Astrocyte (in vitro differentiated cells and primary cell): ENCODE measurements around the gene SNUPN. TPM values are rescaled to one million over a fixed set of nuclear protein-coding genes. Genes with fewer than 3 reads are reported as not detected.

ENCODE experiments used
- DNase-seq: peaks from one replicate; pipeline ENCODE4 v3.0.0-alpha.2; 2010; ENCODE audit warnings: low read depth
- FAIRE-seq: peaks from 2 replicates; lab custom pipeline; 2011; peaks lifted over from hg19 to GRCh38; lab: Jason Lieb, UNC
- H2AFZ ChIP-seq: 2 replicates; pipeline ENCODE4 v1.6.0; 2012; ENCODE audit warnings: low read depth, low read length, inconsistent platforms
- H3K27ac ChIP-seq: 2 replicates; pipeline ENCODE4 v1.5.1; 2011; ENCODE audit warnings: low read depth, low read length, inconsistent platforms
- H3K27me3 ChIP-seq: 2 replicates; pipeline ENCODE4 v1.6.0; 2011; ENCODE audit warnings: low read length, inconsistent platforms; ENCODE audit not compliant: insufficient read depth
- H3K36me3 ChIP-seq: 2 replicates; pipeline ENCODE4 v1.5.1; 2011; ENCODE audit warnings: low read length, inconsistent platforms; ENCODE audit not compliant: insufficient read depth
- H3K4me1 ChIP-seq: 2 replicates; pipeline ENCODE4 v1.5.1; 2011; ENCODE audit warnings: low read length, inconsistent platforms; ENCODE audit not compliant: insufficient read depth
- H3K4me2 ChIP-seq: 2 replicates; pipeline ENCODE4 v1.6.0; 2012; ENCODE audit warnings: low read length, inconsistent platforms
- H3K4me3 ChIP-seq: 2 replicates; pipeline ENCODE4 v1.5.1; 2011; ENCODE audit warnings: low read depth, mild to moderate bottlenecking, low read length, inconsistent platforms; ENCODE audit not compliant: insufficient read depth
- H3K79me2 ChIP-seq: 2 replicates; pipeline ENCODE4 v1.6.0; 2012; ENCODE audit warnings: mild to moderate bottlenecking, low read length, inconsistent platforms; ENCODE audit not compliant: insufficient read depth
- H3K9ac ChIP-seq: 2 replicates; pipeline ENCODE4 v1.6.0; 2012; ENCODE audit warnings: mild to moderate bottlenecking, low read length, inconsistent platforms
- H3K9me3 ChIP-seq: 2 replicates; pipeline ENCODE4 v1.5.1; 2012; ENCODE audit warnings: low read depth, mild to moderate bottlenecking, low read length, inconsistent platforms; ENCODE audit not compliant: insufficient read depth
- H4K20me1 ChIP-seq: 2 replicates; pipeline ENCODE4 v1.6.0; 2012; ENCODE audit warnings: low read length, inconsistent platforms; ENCODE audit not compliant: insufficient read depth
- H3K27ac Mint-ChIP-seq: one replicate; pipeline ENCODE4 v1.8.0; 2021; ENCODE audit warnings: mild to moderate bottlenecking, mixed read lengths; ENCODE audit not compliant: unreplicated experiment
- H3K27me3 Mint-ChIP-seq: one replicate; pipeline ENCODE4 v1.8.0; 2021; ENCODE audit warnings: low read depth, mixed read lengths; ENCODE audit not compliant: unreplicated experiment
- H3K36me3 Mint-ChIP-seq: one replicate; pipeline ENCODE4 v1.8.0; 2021; ENCODE audit warnings: low read depth, mixed read lengths; ENCODE audit not compliant: unreplicated experiment
- H3K4me1 Mint-ChIP-seq: one replicate; pipeline ENCODE4 v1.8.0; 2021; ENCODE audit warnings: low read depth, mixed read lengths; ENCODE audit not compliant: unreplicated experiment
- H3K4me3 Mint-ChIP-seq: one replicate; pipeline ENCODE4 v1.8.0; 2021; ENCODE audit warnings: mild to moderate bottlenecking, moderate library complexity, mixed read lengths; ENCODE audit not compliant: unreplicated experiment
- H3K9me3 Mint-ChIP-seq: one replicate; pipeline ENCODE4 v1.8.0; 2021; ENCODE audit warnings: mild to moderate bottlenecking, mixed read lengths; ENCODE audit not compliant: unreplicated experiment
- CTCF ChIP-seq: IDR thresholded peaks from 2 replicates; pipeline ENCODE4 v1.5.1; 2011; ENCODE audit warnings: low read depth, mild to moderate bottlenecking, inconsistent platforms, low read length, moderate library complexity; ENCODE audit not compliant: insufficient read depth
- EZH2 ChIP-seq: IDR thresholded peaks from 2 replicates; pipeline ENCODE4 v1.6.1; 2012; ENCODE audit warnings: mild to moderate bottlenecking, low read length, inconsistent platforms; ENCODE audit not compliant: insufficient read depth
- total RNA-seq: library from RNA; stranded (reverse); gene quantifications from 2 replicates; pipeline ENCODE4 v1.2.1, GENCODE V29; 2021

Gene SNUPN
- total RNA-seq, 1 donor from 2014 or later, result 15.9 TPM

- Histone ChIP-seq H3K4me2 (no peak overlapping the region), H2AFZ (no peak overlapping the region), H4K20me1 (peaks cover 63% of the 10 kb centered on the region)
Measured at GRCh38 chr15:75553659-75554058, 71.9 kb downstream of the SNUPN start.

GRCh38 chr15:75551091-75551490 is 74.4 kb downstream of the SNUPN start:
- Histone ChIP-seq H4K20me1 (peaks cover 69% of the 10 kb centered on the region), H3K4me3 (no peak overlapping the region), H3K27me3 (no peaks in the 10 kb centered on the region), H3K4me2 (no peak overlapping the region), H3K9ac (no peak overlapping the region), H3K79me2 (peaks cover 86% of the 10 kb centered on the region), H3K27ac (no peak overlapping the region), H3K9me3 (no peaks in the 10 kb centered on the region), H2AFZ (no peak overlapping the region), H3K36me3 (no peaks in the 10 kb centered on the region), H3K4me1 (no peaks in the 10 kb centered on the region)
- DNase-seq (no peak), FAIRE-seq (no peak)
- no peaks in the 10 kb centered on the region for H3K9me3 Mint-ChIP-seq
- no peak overlapping the region for H3K4me3 Mint-ChIP-seq
- no peaks in the 10 kb centered on the region for H3K27me3 Mint-ChIP-seq
- H3K36me3 Mint-ChIP-seq, result no peaks in the 10 kb centered on the region
- no peak overlapping the region for H3K27ac Mint-ChIP-seq
- no peak for TF ChIP-seq EZH2
- TF ChIP-seq CTCF, result no peak
- H3K4me1 Mint-ChIP-seq, result peaks cover 10% of the 10 kb centered on the region

More at GRCh38 chr15:75553659-75554058, 71.9 kb downstream of the SNUPN start:
- H3K4me1 Mint-ChIP-seq, result peaks cover 10% of the 10 kb centered on the region
- no peaks in the 10 kb centered on the region for H3K9me3 Mint-ChIP-seq
- H3K4me3 Mint-ChIP-seq, result no peak overlapping the region
- Histone ChIP-seq H3K4me1 (no peaks in the 10 kb centered on the region), H3K4me3 (no peak overlapping the region), H3K9me3 (no peaks in the 10 kb centered on the region), H3K27ac (no peak overlapping the region), H3K36me3 (no peaks in the 10 kb centered on the region), H3K27me3 (no peaks in the 10 kb centered on the region), H3K9ac (no peak overlapping the region), H3K79me2 (peaks cover 78% of the 10 kb centered on the region)
- DNase-seq (no peak), FAIRE-seq (no peak)
- no peak overlapping the region for H3K27ac Mint-ChIP-seq
- H3K36me3 Mint-ChIP-seq, result peaks cover 3% of the 10 kb centered on the region
- no peaks in the 10 kb centered on the region for H3K27me3 Mint-ChIP-seq
- TF ChIP-seq CTCF (no peak), EZH2 (no peak)

Other genes with a start within 250 kb of the SNUPN start
- gene SIN3A, start 174.0 kb downstream of the SNUPN start, total RNA-seq, result 49.9 and 54.0 TPM in 2 replicates
- 34.7 and 37.5 TPM in 2 replicates for gene PTPN9, start 46.4 kb downstream of the SNUPN start, total RNA-seq
- gene IMP3, start 14.5 kb upstream of the SNUPN start, total RNA-seq, result 43.9 and 48.4 TPM in 2 replicates
- gene SNX33, start 22.2 kb upstream of the SNUPN start, total RNA-seq, result 22.3 and 25.6 TPM in 2 replicates
- 26.9 and 47.8 TPM in 2 replicates for gene CSPG4, start 87.1 kb upstream of the SNUPN start, total RNA-seq
- 44.2 and 47.7 TPM in 2 replicates for gene UBE2Q2, start 217.7 kb upstream of the SNUPN start, total RNA-seq